HG03045 (cell line): ENCODE results near the gene MEGF9.

ENCODE experiments used
- ATAC-seq: cut with Tn5 transposase; IDR thresholded peaks from one replicate; pipeline ENCODE4 v1.9.1; 2021; ENCODE audit warnings: mild to moderate bottlenecking, moderate library complexity; ENCODE audit not compliant: unreplicated experiment

MEGF9 gene

DNA sequence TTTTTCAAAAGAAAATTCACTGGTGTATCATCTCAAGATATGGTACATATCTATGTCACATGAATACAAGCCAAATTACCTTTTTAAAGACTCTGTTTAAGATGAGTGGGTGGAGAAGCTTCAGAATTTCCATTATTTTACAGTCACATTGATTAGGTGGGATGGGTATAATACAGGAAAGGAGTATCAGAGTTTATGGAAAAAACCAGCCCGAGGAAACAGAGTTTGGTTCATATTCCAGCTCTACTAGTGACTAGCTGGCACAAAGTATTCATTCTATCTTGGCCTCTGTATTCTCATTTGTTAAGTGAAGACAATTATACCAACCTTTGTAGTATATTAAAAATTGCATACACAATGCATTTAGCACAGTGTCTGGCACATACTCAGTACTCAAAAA is 87.8 kb downstream of the MEGF9 start:
- ATAC-seq, result no peak

DNA sequence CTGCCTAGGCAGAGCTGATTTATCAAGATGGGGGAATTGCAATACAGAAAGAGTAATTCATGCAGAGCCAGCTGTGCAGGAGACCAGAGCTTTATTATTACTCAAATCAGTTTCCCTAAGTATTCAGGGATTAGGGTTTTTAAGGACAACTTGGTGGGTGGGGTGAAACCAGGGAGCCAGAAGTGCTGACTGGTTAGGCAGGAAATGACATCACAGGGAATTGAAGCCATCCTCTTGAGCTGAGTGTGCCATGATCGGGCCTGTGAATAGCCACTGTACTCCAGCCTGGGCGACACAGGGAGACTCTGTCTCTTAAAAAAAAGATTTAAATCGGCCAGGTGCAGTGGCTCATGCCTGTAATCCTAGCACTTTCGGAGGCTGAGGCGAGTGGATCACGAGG is 89.0 kb downstream of the MEGF9 start:
- ATAC-seq, result no peak

DNA sequence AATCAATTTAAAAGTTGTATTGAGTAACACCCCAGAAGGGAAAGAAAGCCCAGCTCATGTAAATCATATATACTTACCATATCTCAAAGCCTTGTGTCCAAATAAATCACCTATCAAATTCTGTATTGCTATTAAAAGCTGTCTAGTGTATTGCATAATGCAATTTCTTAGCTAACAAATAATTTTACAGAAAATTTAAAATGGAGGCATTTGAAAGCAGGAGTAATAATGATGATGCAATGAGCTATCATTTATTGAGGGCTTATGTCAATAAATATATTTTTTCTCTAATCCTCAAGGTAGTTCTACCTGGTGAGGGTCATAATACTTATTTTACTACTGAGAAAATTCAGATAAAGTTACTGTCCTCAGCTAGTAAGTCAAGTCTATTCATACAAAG is 91.5 kb downstream of the MEGF9 start:
- no peak for ATAC-seq

DNA sequence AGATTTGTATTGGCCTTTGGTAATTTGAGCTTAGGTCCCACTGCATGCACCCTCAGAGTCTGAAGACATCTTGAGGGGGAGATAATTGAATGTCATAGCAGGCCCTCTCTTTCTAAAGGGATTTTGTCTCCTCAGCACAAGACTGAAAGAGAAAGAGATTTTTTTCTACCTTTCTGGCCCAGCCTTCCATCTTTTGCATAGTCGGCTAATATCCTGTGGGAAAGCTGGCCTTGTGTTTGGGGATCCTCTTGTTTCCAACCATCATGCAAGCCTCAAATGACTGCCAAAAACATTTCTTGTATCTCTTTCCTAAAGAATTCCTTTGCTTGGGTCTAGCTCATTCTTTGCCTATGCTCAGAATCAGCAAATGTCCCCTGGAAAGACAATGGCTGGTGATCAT is 92.3 kb downstream of the MEGF9 start:
- ATAC-seq, result no peak

DNA sequence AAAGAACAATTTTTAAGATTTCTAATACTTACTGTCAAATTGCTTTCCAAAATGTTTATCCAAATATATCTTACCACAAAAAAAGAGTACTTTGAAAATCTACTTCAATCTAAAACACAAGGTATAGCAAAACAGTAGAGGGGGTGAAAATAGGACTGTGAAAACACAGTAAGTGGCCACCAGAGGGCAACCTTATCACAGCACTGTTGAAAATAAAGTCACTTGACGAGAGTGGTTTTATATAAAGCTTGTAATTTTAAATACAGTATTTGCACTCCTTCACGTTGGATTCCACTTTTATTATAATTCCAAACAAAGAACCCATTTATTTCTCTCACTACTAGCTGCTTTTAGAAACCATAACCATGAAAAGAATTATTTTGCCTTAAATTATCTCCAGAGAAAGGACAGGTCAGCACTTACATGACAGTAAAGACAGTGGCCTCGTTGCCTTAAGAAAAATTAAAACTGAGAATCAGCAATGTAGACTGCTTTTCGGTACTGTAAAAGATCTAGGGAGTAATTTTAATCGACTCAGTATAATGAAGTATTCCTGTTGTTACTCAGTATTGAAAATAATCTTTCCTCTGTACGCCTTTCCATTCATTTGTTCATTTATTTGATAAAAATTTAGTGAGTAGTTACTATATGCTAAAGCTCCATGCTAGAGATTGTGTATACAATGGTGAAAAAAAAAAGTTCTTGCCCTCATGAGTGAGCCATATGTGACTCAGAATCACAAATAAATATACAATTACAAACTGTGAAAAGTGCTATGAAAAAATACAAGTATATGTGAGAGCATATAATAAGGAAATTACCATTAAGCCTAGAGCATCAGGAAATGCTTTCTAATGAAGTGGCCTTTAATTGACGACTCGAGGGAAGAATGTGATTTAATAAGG is 94.3 kb downstream of the MEGF9 start:
- no peak for ATAC-seq

DNA sequence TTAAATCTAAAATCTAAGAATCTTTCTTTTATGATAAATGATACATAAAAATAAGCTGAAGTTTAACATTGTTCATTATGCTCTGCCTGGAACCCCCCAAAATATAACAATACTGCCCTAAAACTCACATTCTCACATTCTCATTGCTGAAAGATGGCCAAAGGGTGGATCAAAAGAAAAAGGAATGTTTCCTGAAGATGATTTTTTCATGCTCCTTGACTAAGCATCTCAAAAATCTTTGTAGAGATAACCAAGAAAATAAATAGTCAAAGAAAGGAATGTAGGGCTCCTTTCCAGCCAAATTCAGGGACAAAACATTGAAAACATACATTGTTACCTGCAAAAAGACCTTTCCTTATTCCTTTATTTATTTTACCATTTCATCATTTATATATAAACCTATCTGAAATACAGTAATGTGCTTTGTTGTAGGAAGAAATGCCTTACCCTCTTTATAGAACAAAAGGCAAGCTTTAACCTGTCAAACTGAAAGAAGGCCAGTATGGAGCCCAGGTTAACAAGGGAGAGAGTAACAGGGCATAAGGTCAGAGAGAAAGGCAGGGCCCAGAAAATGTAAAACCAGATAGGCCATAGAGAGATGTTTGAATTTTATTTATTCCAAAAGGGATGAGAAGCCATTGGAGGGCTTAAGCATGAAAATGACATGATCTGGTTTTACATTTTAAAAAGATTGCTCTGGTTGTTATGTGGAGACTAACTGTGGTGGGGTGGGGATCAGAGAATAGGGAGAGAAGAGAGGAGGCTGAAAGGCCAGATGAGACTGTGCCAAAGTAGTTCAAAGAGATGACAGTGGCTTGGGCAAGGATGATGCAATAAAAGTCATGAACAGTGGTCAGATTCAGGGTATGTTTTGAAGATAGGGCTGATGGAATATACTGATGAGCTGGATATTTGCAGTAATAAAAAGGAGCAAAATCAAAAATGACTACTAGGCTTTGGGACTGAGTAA is 97.0 kb downstream of the MEGF9 start:
- no peak for ATAC-seq

DNA sequence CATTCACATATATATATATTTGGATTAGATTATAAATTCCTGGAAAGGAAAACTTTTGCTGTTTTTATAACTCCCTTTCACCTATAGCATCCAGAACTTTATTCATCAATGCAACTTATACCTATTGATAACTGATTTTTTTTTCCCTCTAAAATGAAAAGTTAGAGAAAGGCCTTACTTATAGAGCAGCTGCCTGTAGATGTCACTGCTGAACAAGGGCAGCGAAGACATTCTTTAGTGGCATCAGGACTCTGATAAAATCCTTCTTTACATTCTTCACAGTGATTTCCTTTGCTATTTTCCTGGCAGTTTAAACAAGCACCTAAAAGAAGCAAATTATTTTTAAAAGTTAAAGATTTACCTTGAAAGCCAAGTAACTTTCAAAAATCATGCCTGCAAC is 102.1 kb downstream of the MEGF9 start:
- ATAC-seq, result no peak

DNA sequence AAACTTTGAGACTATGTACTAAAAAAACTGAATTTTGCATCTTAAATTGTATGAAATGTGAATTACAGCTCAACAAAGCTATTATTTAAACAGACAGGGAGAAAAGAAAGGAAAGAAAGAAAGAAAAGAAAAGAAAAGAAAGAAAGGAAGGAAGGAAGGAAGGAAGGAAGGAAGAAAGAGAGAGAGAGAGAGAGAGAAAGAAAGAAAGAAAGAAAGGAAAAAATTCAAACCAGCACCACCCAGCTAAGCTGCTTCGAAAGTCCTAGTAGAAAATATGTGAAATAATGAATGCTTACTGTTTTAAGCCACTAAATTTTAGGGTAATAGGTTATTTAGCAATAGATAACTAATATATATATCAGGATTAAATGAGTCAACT is 102.6 kb downstream of the MEGF9 start:
- ATAC-seq, result no peak

DNA sequence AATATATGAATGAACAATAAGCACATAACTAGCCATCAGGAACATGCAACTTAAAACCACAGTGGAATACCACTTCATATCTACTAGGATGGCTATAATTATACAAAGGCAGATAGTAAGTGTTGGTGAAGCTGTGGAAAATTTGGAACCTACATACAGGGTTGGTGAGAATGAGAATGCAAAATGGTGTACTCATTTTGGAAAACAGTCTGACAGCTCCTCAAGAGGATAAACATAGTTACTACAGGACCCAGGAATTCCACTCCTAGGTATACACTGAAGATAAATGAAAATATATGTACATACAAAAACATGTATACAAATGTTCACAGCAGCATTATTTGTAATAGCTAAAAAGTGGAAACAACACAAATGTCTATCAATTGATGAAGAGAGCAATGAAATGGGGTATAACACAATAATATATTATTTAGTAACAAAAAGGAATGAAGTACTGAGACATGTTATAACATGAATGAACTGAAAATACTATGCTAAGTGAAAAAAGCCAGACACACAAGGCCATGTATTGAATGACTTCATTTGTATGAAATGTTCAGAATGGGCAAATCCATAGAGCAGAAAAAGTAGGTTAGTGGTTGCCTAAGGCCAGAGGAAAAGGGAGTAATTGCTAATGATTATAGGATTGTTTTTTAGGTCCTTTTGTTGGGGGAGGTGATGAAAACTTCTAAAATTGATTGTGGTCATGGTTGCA is 103.1 kb downstream of the MEGF9 start:
- ATAC-seq, result no peak

DNA sequence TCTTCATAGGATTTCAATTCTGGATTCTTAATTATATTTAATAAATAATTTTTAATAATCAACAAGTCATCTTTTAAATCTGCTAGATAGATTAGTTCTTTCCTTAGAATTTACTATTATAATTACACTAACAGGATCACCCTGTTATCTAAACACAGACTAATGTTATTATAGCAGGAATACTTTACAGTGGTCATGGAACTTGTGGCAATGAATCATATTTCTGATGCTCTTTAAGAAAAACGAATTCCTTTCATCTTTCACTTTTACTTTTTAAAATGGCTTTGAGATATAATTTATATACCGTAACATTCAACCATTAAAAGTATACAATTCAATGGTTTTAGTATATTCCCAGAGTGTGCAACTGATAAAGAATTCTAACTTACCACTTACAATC is 104.6 kb downstream of the MEGF9 start:
- no peak for ATAC-seq

DNA sequence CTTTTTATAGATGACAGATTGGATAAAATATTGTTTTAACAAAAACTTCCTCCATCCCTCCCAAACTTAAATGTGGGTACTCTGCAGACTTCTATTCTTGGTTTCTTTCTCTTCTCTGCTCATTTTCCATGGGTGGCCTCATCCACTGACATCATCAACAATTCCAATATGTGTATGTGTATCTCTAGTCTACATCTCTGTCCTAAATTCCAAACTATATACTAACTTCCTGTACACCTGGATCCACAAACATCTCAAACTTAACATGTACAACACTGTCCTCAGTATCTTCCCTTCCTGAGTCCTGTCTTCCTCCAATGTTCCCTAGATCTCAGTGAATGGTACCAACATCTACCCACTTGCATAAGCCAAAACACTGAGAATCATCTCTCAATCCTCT is 105.8 kb downstream of the MEGF9 start:
- no peak for ATAC-seq

DNA sequence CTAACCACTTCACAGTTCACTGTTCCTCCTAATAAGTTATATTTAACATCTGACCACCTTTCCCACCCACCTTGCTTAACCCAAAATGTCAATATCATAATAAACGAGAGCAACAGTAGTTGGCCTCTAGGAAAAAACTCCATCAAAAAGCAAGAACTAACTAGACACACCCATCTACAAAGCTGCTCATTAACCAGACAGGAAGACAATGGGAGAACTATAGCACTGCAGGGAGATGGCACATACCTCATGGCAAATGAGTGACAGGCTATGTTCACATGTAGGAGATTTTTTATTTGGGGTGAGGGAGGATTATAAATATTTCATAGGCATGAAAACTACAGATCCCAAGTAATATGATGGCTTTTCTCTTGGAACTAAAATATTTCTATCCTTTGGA is 110.7 kb downstream of the MEGF9 start:
- ATAC-seq, result no peak

DNA sequence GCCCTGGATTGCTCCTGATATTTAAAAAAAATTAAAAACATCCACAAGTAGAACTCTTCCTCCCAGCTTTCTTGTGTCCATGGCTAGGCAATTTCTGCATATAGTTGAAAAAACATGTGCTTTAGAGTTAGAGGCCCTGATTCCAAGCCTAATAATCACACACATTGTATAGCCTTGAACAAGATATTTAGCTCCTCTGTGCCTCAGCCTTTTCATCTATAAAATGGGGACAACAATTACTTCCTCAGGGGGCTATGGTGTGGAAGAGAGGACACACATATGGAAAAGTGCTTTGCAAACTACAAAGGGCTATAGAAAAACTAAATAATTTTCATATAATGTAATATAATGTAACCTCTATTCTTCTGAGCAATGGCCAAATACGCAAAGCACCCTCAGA is 111.3 kb downstream of the MEGF9 start:
- ATAC-seq, result no peak

DNA sequence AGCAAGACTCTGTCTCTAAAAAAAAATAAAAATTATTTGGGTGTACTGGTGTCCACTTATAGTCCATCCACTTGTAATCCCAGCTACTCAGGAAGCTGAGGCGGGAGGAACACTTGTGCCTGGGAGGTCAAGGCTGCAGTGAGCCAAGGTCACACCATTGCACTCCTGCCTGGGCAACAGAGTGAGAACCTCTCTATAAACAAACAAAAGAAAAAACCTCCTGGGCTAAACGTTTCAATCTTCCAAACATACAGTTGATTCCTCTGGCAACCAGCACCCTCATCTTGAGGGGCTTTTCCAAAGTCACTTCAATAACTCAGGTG is 120.4 kb downstream of the MEGF9 start:
- no peak for ATAC-seq

DNA sequence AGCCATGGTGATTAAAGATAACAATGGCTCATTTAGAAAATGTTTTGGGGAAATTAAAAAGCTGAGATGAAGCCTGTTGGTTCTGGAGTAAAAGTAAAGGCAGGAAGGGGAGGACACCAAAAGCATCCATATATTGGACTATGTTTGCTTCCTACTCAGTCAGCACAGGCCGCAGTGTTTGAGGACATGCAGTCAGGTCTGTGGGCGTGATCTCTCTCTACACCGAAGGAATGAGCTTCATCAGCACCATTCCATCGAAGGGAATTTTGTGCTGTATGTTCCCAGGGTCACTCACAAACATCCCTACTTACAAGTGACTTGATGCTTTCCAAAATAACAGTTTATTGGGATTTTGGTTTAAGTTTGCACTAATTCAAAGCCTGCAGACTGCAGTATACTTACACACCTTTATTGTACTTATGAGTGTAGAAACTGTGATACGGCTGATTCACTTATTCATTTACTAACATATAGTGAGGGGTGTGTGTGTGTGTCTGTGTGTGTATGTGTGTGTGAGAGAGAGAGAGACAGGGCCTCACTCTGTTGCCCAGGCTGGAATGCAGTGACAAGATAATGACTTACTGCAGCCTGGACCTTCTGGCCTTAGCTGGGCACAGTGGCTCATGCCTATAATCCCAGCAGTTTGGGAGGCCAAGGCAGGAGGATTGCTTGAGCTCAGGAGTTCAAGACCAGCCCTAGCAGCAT is 120.9 kb downstream of the MEGF9 start:
- no peak for ATAC-seq

DNA sequence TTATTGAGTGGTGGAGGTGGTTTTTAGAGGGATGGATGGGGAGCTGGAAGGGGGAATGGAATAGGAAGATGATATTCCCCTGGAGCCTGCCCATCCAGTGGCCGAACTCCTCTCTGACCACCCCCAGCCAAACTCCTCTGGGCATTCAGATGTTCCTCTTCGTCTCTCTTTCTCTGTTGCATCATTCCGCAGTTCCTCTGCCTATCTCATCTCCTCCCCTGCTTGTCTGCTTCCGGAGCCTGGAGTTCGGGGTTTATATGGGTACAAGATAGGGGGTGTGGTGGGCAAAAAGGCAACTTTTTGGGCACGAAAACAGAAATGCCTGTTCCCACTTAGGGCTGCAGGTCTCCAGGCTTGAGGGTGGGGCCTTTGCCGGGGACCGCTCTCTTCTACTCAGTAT is 122.1 kb downstream of the MEGF9 start:
- no peak for ATAC-seq

DNA sequence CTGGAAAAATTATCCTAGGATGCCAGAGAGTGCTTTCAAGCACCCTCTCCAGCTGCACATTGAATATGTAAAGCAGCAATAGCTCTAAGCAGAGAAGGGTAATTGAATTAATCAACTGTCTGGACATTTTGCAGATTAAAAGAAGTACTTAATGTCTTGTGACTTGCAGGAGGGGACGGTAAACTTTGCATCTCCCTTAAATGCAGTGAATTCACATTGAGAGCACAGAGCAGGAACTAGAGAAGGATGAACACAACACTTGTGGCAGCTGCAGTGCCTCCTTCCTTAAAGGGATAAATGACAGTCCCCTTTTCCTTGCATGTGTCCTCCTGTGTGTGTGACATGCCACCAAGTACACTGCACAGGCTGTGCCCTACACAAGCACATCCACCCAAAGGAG is 126.9 kb downstream of the MEGF9 start:
- ATAC-seq, result no peak

DNA sequence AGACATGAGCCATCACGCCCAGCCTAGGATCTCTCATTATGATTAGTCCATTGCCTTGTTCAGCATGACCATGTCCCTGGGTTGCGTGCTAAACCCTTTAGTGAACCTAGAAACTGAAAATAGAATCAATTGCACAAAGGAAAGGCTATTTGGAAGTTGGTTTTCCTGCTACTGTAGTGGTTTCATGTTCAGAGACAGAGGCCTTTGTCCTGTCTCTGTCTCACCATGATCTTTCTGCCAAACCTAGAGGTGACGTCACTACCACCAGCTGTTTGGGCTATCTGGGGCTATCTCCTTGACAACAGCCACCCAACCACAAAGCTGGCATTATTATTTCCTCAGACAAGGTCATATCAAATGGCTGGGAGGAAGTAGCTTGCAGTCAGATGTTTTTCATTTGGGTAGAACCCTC is 130.3 kb downstream of the MEGF9 start:
- no peak for ATAC-seq

DNA sequence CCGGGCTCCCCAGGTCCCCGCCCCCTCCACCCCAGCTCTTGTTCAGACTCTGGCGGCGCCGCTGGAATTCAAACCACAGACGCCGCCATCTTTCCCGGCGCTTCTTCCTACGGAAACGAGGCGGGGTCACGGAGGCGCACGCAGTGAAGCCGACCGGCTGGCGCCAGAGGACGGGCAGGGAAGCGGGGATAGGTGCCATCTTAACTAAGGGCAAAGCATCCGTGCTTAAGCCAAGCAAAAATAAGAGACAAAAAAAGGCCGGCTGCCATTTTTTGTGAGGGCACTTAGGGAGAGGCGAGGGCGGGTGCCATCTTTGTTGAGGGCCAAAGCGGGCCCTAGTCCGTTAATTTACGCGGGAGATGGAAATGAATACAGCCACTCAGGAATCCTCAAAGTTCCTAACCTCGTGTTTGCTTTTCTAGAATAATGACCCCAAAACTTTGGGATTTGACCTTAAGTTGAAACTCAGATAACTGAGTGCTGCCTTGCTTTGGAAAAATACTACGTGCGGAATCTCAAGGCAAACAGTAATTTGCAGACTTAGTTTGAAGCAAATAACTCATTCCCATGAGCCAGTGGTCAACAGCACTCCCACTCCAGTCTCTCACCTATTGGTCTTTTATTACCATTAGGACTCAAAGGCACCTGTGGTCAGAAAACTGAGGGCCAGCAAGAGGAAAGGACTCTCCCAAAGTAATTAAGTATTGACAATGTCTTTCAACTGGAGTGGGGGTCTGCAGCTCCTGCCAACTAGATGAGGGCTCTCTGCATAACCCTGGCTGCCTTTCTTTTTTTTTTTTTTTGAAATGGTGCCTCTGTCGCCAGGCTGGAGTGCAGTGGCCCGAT is 134.0 kb downstream of the MEGF9 start, which contains the start of gene CDK5RAP2:
Gene CDK5RAP2 (minus strand): TSS at position 117 of the 846 bp plus-strand sequence. CDS start 189 bp downstream, outside the sequence.
- ATAC-seq, result peak; percentile 98
